GM23248 (cell line): ENCODE results near the gene RNF217.

Source experiments
- EZH2 ChIP-seq: fragments of 200-600 bp; sonication (generic); IDR thresholded peaks from 2 replicates; pipeline ENCODE4 v1.6.1; 2018; ENCODE audit warnings: antibody characterized with exemption, mild to moderate bottlenecking; ENCODE audit not compliant: insufficient read depth, poor library complexity, severe bottlenecking
- EZH2phosphoT487 ChIP-seq: fragments of 200-600 bp; sonication (generic); IDR thresholded peaks from 2 replicates; pipeline ENCODE4 v1.6.1; 2018; ENCODE audit warnings: antibody characterized with exemption, moderate library complexity, mild to moderate bottlenecking, low read depth; ENCODE audit not compliant: insufficient read depth

- no peak for TF ChIP-seq EZH2phosphoT487
- TF ChIP-seq EZH2: no peak
Observed at GRCh38 chr6:125025164-125025854, 63.1 kb downstream of the RNF217 start.
